ENCODE results near the gene ELFN1. TPM values are rescaled to one million over a fixed set of nuclear protein-coding genes. Genes with fewer than 3 reads are reported as not detected.

The ELFN1 gene
- total and polyA plus RNA-seq, 9 of the 15 experiments (the other 6 are each of a cell fraction or from before 2014, with no cell fraction given), result 0.04 to 0.64 (median 0.18) TPM; not detected in 2

DNA sequence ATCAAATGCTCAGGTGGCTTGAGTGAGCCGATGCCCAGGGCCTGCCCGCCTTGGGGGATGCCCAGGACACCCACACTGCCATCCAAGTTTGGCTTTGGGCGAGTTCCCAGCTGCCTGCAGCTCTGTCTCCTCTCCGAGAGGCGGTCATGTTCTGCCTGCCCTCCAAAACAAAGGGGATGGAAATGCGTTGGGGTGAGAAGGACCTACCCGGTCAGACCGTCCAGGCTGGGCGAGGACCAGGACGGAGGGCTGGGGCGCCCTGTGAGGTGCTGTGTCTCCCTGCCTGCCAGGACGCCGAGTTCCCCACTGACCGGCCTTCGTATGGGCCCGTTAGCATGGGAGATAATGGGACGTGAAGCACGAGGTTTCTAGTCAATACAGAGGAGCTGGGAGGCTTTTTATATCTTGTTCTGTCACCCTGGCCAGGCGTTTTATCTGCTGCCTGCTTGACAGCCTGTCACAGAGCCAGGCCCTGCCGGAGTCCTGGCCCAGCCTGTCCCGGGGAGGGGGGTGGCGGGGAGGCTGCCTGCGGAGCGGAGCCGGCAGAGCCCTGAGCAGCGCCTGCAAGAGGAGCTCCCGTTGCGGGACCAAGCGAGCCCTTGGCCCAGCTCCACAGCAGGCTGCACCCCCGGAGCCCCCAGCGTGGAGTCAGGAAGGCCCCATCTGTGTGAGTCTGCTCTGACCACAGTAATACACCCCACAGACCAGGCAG, 22.0 kb upstream of the ELFN1 start:
- H3K9ac ChIP-seq (ENCODE audit: insufficient read depth in 1 of 2, low read depth in 2 of 2, low read length in 2 of 2), result peak overlapping the region; percentile 11 to 83; a peak in 3 of 4 replicates
- no peak overlapping the region for H3K27ac ChIP-seq (ENCODE audit: extremely low read depth, low read depth, low read length)
- CTCF ChIA-PET (ENCODE audit: low intra/inter-chr PET ratio), result interaction anchor here (0.5 kb wide), 1 partner anchor 68 kb away, joined by 3 read pairs; no protein-coding TSS in a partner anchor
- peak overlapping the region; percentile 84 for H2AFZ ChIP-seq (ENCODE audit: low read depth, low read length)
- intact Hi-C loops (cut with micrococcal nuclease) (loop anchor here (10.0 kb wide), 1 partner anchor 57 kb away; no protein-coding TSS in a partner anchor), in situ Hi-C loops (cut with MboI) (no loop called here)
- DNase-seq (ENCODE audit: extremely low read depth in 1 of 4, low spot score in 3 of 4), result peak; percentile 72 to 94 (median 84)
- no peaks in the 10 kb centered on the region for H3K79me2 ChIP-seq (ENCODE audit: control insufficient read depth, insufficient read depth, low read length)
- POLR2A ChIA-PET, result interaction anchor here (0.6 to 1.2 kb wide), 9 partner anchors 8 to 471 kb away, joined by 3 to 5 read pairs (median 3); no protein-coding TSS in a partner anchor
- FAIRE-seq, result peak; percentile 93
- H4K20me1 ChIP-seq (replicated peaks; ENCODE audit: control insufficient read depth, insufficient read depth, low read length), result 0 out of 2 replicates have a peak, but pooled peaks cover 7% of the 10 kb centered on the region
- peaks cover 19 to 58% of the 10 kb centered on the region in 2 experiments; a peak in 4 of 5 replicates for H3K4me1 ChIP-seq (replicated peaks in 1 of 2; ENCODE audit: control insufficient read depth in 2 of 2, insufficient read depth in 2 of 2, low read length in 2 of 2)
- no peaks in the 10 kb centered on the region for H3K9me1 ChIP-seq (ENCODE audit: control insufficient read depth, insufficient read depth, low read length)
- H3K9me3 ChIP-seq (replicated peaks; ENCODE audit: control insufficient read depth, insufficient read depth, low read depth, low read length), result no peaks in the 10 kb centered on the region
- BruUV-seq (replicated peaks), result no TSS peak
- H3K4me3 ChIP-seq, result 0 out of 2 replicates have a peak overlapping the region, but pooled peaks have one; percentile 6
- peaks cover 0 to 26% of the 10 kb centered on the region in 2 experiments; a peak in 2 of 5 replicates for H3K27me3 ChIP-seq (ENCODE audit: control insufficient read depth in 2 of 2, insufficient read depth in 2 of 2, low read length in 2 of 2)
- peak overlapping the region; percentile 74 for H3K4me2 ChIP-seq (ENCODE audit: insufficient read depth, low read length)
- peak; percentile 97 for ATAC-seq
- 5% methylated on average over 30 of the region's 31 CpGs for WGBS (ENCODE audit: insufficient coverage, low coverage, missing lambda C conversion rate)
- H3K36me3 ChIP-seq (ENCODE audit: control insufficient read depth, insufficient read depth, low read length), result no peaks in the 10 kb centered on the region
- TF ChIP-seq PBX2 (CRISPR knock-in tag; IDR thresholded peaks at IDR 0.05; ENCODE audit: low read depth) (0 out of 2 replicates have a peak, but pooled peaks have one; percentile 21), PBX2 (tag; conservative IDR thresholded peaks at IDR 0.05; ENCODE audit: low read depth) (peak; percentile 81), RCOR1 (IDR thresholded peaks at IDR 0.05; ENCODE audit: borderline replicate concordance in 1 of 2, low read depth in 2 of 2, low read length in 2 of 2) (peak in 1 of 2 experiments; percentile 73; a peak in 2 of 4 replicates), NFE2 (IDR thresholded peaks at IDR 0.05; ENCODE audit: low read depth) (no peak), NKRF (IDR thresholded peaks at IDR 0.05; ENCODE audit: borderline replicate concordance) (0 out of 2 replicates have a peak, but pooled peaks have one; percentile 31)
